Activated CD4-positive, CD25-positive, alpha-beta regulatory T cell treated with anti-CD3 and anti-CD28 coated beads, Interleukin-2, amount 50 U/mL, for 24 hours (primary cell): ENCODE results near the gene TTLL3.
"Not testable (repeated sequence)": the region's sequence is repeated elsewhere in the genome, so short reads cannot be mapped to it uniquely, and the experiment has no call there.

ENCODE experiments used
- ATAC-seq, 2 donors: fragments of 150-1000 bp; cut with Tn5 transposase; one replicate each; pipeline ENCODE4 v1.10.0; 2021; ENCODE audit warnings: mild to moderate bottlenecking in 1 of 2, moderate library complexity in 1 of 2

Gene TTLL3

DNA sequence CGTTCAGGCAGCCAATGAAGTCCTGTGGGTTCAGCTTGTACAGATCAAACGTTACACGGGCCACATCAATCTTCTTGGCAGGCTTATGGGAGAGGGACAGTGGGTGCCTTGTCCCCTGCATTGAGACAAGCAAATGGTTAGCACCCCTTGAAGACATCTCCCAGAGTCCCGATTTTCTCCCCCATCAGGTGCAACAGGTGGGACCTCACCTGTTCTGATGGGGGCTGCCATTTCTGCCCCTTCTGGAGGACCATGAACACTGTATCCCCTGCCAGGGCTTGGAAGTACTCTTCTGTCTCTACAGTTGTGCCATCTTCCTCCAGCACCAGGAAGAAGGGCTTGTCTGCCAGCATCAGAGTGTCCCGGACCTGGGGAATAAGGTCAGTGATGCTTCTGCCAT is 59.9 kb downstream of the TTLL3 start:
- no peak for ATAC-seq

DNA sequence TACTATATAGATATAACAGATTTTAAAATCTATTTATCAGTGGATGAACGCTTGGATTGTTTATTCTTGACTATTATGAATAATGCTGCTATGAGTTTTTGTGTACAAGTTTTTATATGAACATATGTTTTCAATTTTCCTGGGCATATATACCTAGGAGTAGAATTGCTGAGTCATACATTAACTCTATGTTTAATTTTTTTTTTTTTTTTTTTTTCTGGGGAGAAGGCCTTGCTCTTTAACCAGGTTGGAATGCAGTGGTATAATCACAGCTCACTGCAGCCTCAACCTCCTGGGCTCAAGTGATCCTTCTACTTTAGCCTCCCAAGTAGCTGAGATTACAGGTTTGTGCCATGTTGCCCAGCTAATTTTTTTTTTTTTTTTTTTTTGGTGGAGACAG is 60.9 kb downstream of the TTLL3 start:
- ATAC-seq, result no peak

DNA sequence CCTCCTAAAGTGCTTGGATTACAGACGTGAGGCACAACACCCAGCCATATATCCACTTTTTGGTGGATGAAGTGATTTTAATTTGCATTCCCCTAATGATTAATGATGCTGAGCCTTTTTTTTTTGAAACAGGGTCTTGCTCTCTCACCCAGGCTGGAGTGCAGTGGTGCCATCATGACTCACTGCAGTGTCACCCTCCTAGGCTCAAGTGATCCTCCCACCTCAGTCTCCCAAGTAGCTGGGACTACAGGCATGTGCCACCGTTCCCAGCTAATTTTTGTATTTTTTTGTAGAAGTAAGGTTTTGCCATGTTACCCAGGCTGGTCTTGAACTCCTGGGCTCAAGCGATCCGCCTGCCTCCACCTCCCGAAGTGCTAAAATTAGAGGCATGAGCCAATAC is 62.0 kb downstream of the TTLL3 start:
- not testable (repeated sequence) for ATAC-seq

DNA sequence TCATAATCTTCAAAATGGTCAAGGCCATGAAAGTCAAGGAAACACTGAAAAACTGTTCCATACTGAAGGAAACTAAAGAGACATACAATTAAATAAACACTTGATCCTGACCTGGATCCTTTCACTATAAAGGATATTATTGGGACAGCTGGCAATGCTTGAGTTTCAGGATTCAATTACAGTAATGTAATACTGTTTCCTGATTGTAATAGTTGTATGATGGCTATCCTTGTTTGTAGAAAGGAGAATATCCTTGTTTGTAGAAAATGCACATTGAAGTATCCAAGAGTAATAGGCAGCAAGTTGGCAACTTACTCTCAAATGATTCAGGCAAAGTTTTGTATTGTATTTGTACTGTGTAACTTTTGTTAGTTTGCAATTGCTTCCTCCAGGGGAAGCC is 65.4 kb downstream of the TTLL3 start:
- no peak for ATAC-seq

DNA sequence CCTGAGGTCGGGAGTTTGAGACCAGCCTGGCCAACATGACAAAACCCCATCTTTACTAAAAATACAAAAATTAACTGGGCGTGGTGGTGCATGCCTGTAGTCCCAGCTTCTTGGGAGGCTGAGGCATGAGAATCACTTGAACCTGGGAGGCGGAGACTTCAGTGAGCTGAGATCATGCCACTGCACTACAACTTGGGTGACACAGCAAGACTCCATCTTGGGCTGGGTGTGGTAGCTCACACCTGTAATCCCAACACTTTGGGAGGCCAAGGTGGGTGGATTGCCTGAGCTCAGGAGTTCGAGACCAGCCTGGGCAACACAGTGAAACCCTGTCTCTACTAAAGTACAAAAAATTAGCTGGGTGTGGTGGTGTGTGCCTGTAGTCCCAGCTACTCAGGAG is 66.2 kb downstream of the TTLL3 start:
- not testable (repeated sequence) for ATAC-seq

DNA sequence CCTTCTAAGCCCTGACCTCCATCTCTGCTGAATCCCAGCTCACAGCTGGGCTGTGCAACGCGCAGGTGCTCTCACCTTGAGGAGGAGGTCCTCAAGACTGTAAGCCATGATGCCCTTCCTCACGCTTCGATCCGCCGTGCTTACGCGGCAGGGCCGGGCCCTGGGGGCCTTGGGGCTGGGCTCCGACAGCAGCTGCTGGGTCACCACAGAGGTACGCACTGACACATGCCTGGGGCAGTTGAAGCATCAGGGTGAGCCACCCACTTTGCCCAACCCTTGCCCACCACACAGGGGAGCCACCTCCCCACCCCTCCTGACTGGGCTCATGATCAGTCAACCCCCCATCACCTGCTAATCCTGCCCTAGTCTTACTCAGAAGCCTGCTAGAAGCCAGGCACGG is 66.9 kb downstream of the TTLL3 start:
- no peak for ATAC-seq

DNA sequence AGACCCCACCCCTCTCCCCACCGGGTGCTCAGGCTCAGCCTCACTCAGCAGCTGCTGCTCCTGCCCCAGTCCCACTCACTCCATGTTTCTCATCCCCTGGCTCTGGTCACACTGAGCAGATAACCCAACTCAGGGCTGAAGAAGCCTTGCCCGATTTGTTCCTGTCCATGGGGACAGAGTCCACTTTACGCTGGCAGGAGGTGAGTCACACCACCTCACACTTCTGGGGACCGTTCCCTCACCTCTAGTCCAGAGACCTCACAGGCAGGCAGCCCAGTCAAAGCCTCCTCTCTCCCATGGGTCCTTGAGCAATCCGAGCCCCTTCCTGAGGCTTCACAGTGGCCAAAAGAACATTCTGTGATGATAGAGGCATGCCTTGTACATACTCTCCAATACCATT is 68.6 kb downstream of the TTLL3 start:
- ATAC-seq, result no peak

DNA sequence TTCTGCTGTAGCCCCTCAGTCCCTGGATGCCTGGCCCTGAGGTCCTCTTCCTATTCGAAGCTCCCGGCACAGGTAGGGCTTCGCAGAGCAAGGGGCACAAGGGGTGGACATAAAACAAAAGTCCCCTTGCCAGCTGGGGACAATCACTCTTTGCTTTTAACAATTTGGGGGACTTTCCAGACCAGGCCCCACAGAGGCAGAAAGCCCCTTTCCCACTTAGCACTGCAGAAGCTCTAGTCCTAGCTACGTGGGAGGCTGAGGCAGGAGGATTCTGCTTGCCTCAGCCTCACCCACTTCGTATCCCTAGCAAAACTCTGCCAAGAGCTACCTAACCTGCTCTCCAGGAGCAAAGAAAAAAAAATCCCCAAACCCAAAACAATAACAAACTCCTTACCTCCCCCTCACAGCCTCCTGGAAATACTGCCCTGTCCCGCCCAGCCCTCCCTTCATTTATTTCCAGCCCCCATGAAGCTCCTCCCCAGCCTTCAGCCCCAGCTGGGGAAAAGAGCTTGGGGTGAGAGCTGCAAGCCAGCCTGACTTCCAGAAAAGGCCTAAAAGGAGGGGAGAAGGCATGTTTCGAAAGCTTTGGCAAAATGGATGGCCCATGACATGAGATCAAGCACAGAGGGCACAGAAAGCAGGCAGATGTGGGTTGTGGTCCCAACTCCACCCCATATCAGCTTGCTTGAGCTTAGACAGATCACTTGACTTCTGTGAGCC is 69.9 kb downstream of the TTLL3 start, which contains the start of gene CIDEC:
TSS of gene CIDEC (minus strand) at position 424 of the 720 bp plus-strand sequence. CDS start 1,767 bp downstream, outside the sequence.
- no peak for ATAC-seq

DNA sequence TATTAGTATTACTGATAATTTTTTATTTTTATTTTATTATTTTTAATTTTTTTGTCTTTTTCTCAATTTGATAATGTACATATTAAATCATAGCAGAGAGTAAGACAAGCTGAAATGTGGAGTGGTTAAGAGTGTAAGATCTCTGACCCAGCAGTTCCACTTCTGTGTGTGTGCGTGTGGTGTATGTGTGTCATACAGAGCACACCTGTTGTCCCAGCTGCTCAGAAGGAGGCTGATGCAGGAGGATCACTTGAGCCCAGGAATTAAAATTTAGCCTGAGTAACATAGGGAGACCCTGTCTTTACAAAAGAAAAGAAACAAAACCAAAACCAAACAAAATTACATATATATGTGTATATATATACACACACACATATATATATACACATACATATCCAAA is 71.4 kb downstream of the TTLL3 start:
- ATAC-seq, result no peak

GRCh38 chr3:9883706-9884554 is 73.9 kb downstream of the TTLL3 start:
- ATAC-seq, result no peak

- no peak for ATAC-seq
Observed at GRCh38 chr3:9884555-9885165, 74.6 kb downstream of the TTLL3 start.
